GM19035 (cell line): ENCODE measurements around the gene ZNF263.
A peak's percentile ranks its signal among the peaks of the same experiment; 100 is the strongest.
"Not testable (repeated sequence)": the region's sequence is repeated elsewhere in the genome, so short reads cannot be mapped to it uniquely, and the experiment has no call there.

Source experiments
- ATAC-seq: cut with Tn5 transposase; IDR thresholded peaks from one replicate; pipeline ENCODE4 v1.9.1; 2021; ENCODE audit not compliant: unreplicated experiment

The ZNF263 gene

DNA sequence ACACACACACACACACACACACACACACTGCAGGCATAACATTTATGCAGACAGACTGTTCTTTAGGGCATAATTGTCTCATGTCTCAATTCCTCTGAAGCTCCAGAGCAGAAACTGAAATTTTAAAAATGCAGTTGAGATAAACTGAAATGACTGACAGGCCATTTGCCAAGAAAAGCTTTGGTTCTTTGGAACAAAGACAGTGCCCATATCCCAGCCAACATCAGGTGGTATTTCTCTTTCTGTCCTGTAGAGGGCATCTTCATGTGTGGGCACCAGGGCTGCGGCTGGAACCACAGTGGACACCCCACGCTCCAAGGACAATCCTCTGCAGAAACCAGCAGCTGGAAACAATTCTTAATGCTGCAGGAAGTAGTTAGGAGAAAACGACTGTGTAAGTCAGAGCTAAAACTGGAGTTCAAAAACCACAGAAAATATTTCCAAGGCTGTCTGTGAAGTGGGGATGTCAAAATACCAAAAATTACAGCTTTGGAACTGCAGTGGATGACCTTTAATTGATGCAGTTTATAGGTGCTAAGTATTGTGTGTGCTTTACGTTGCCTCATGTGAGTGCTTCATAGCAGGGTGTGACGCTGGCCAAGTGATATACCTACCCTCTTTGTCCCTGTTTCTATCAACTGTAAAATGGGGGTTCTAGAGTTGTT is 16.3 kb upstream of the ZNF263 start:
- ATAC-seq, result no peak

DNA sequence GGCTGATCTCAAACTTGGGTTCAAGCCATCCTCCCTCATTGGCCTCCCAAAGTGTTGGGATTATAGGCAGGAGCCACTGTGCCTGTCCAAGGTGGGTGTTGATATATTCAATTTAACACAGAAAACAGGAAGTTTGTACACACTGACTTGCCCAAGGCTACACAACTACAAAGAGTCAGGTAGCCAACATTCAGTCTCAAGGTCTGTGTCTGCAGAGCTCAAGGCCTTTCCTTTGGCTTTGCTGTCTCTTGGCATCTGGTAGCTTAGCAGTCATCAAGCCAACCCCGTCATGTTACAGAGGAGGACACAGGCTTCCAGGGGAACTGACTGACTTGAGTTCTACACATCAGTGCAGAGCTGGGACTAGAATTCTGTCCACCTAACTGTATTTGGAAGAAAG is 15.0 kb upstream of the ZNF263 start:
- no peak for ATAC-seq

- not testable (repeated sequence) for ATAC-seq
Measured at GRCh38 chr16:3270718-3271117, 12.6 kb upstream of the ZNF263 start.

GRCh38 chr16:3271281-3271680 is 12.0 kb upstream of the ZNF263 start:
- not testable (repeated sequence) for ATAC-seq

DNA sequence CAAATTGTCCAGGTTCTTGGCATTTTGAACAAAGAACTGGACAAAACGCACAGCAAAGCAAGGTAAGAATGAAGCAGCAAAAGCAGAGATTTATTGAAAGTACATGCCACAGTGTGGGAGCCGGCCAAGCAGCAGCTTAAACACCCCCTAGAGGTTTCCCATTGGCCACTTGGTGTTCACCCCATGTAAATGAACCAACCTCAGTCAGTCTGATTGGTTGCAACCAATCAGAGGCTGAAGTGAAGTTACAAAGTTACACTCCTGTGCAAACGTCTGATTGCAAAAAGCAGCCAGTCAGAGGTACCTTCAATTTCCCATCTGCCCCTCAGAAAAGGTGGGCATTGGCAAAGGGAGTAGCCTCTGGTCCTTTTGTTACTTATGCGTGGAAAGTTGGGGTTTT is 8.8 kb upstream of the ZNF263 start:
- no peak for ATAC-seq

DNA sequence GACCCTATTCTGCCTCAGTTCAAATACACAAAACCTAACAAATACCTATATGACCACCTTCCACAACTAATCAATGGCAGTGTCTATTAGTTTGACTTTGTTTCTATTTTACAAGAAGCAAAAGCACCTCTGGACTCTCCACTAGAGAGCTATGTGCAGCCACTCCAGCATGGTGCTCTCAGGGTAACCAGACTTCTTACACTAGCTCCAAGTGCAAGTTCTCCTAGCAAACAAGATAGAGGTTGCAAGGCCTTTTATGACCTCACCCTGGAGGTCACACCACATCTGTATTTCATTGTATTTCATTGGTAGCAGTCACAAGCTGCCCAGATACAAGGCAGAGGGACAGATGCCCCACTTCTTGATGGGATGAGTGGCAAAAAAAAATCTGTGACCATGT is 8.3 kb upstream of the ZNF263 start:
- ATAC-seq, result no peak

GRCh38 chr16:3276679-3277078 is 6.6 kb upstream of the ZNF263 start:
- no peak for ATAC-seq

GRCh38 chr16:3281222-3281820 is 2.0 kb upstream of the ZNF263 start:
- no peak for ATAC-seq

- ATAC-seq, result peak; percentile 14
Measured at GRCh38 chr16:3282103-3282729, 1.1 kb upstream of the ZNF263 start.

DNA sequence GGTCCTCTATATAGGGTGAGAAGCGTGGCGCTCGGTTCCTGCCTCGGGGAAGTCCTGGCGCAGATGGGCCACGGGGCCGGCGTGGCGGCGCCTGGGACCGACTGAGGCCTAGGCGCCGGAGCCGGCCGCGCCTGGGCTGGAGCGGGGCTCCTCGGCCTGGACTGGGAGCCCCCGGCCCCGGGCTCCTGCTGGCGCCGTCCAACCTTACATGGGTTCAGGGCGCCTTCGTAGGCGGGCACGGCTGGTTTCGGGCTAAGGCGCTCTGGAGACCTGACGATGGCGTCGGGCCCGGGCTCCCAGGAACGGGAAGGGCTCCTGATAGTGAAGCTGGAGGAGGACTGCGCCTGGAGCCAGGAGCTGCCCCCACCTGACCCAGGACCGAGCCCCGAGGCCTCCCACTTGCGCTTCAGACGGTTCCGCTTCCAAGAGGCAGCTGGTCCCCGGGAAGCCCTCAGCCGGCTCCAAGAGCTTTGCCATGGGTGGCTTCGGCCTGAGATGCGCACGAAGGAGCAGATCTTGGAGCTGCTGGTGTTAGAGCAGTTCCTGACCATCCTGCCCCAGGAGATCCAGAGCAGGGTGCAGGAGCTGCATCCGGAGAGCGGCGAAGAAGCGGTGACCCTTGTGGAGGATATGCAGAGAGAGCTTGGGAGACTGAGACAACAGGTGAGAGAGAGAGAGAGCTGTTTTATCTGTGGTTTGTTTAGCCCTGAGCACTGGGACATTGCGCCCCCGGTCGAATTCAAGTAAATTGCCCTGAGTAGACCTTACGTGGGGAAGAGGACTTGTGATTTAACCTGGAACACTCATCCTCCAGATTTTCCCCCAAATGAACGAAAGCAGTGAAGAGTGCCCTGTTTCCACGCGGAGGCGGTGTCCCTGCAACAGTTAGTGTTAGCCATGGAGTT is 504 bp downstream of the ZNF263 start:
- ATAC-seq, result peak; percentile 5

GRCh38 chr16:3285131-3285530 is 1.8 kb downstream of the ZNF263 start:
- ATAC-seq, result no peak

- ATAC-seq, result no peak
Measured at GRCh38 chr16:3289998-3290673, 6.8 kb downstream of the ZNF263 start.

- ATAC-seq, result no peak
Measured at GRCh38 chr16:3292604-3293003, 9.3 kb downstream of the ZNF263 start.

DNA sequence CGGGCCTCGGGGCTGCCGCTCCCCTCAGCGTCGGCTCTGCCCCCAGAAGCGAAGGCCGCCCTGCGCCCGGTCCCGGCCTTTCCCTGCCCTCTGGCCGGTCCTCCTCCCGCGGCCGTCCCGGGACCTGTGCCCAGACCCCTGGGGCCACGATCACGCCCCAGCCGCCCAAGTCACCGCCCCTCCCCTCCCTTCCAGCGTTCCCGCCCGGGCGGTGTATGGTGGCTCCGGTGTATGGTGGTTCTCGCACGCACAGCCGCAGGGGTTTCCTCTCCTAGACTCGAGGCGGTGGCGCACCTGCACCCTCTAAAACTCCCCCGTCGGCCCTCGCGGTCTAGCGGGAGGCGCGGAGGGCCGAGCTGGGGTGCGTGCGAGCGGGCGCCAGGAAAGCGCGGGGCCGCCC is 11.9 kb downstream of the ZNF263 start:
- ATAC-seq, result no peak

DNA sequence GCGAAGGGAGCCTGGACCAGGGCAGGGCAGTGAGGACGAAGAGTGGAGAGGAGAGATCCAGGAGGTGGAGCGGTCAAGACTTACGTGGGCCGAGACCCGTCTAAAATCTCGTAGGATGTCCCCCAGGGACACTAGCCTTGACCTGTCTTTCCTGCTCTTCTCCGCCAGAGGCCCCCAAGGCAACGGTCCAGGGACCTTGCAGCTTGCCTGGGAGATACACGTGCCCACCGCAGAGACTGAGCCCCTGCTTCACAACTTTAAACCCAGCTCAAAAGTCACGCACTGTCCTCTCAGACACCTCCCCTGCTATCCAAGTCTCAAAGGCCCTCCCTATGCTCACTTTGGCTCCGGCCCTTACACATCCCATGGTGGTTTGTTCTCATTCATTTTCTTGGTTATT is 12.5 kb downstream of the ZNF263 start:
- no peak for ATAC-seq

DNA sequence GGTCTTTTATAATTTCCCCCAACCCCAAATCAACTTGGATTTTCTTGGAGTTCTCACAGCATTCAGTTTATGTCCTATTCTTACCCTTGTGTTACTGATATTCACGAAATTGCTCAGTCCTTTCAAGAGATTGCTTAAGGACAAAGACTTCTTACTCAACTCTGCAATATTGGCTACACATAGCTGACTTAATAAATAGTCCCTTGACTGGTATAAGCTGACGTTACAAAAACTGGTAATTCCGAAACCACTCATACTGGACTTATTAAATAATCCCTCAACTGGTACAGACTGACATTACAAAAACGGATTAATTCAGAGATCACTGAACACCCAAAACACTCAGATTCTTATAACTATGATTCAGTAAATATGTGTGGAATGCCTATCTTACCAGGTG is 21.1 kb downstream of the ZNF263 start:
- ATAC-seq, result no peak

DNA sequence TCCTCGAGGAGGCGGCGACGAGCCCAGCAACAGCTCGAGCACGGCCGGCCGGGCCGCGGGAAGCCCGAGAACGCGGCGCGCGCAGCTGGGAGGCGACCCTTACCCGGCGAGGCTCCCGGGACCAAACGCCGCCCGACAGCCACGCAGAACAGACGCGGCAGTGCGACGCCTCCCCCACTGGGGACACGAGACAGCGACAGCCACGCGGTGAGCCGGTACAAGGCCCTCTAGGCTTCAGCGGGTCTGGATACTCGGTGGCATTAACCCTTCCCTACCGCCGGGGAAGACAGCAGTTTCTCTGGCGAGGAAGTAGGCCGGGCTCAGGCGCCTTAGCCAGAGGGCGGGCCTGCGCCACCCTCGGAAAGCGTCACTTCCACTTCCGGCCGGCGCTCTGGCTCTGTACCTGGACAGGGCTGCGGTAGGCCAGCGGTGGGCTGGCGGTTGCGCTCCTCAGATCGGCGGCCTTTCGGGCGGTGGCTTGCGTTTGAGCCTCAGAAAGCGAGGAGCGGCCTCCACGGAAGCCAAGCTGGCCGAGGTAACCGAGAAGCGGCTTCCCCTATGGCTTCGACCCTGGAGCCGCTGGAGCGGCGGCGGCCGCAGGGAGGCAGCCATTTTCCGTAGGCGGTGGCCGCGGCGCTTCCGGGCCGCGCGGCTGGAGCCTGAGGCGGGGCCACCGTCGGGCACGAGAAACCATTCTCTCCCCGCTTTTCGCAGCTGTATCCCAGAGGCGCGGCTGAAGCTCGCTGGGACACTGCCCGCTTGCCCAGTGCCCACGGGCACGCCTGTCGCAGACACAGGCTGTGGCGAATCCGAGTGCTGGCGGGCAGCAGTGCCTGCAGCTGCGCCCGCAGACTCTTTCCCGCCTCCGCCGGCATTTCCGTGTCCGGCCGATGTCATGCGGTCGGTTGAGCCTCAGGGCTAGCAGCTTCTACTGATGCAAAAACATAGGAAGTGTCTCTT is 22.1 kb downstream of the ZNF263 start, which contains the start of the genes TIGD7 and ZNF75A:
TSS of gene TIGD7 (minus strand) at position 322 of the 960 bp plus-strand sequence. CDS start 4,816 bp downstream, outside the sequence.
TSS of gene ZNF75A (plus strand) at position 389 of the 960 bp plus-strand sequence. CDS start 2,932 bp downstream, outside the sequence.
- ATAC-seq, result peak; percentile 97

DNA sequence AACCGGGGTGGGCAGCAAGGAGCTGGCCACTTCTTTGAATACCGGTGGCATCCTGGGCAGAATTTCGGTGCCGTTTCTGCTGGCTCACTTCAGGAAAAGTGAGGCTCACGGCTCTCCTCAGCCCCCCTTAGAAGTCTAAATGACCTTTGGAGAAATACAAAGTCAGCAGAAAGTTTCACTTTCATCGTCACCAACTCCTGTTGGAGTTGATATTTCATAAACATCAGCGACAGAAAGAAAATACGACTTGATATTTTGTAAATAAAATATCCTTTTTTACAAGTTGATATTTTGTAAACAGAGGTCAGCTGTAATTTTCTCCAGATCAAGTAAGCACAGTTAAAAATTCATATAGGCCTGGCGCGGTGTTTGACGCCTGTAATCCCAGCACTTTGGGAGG is 22.8 kb downstream of the ZNF263 start:
- no peak for ATAC-seq

DNA sequence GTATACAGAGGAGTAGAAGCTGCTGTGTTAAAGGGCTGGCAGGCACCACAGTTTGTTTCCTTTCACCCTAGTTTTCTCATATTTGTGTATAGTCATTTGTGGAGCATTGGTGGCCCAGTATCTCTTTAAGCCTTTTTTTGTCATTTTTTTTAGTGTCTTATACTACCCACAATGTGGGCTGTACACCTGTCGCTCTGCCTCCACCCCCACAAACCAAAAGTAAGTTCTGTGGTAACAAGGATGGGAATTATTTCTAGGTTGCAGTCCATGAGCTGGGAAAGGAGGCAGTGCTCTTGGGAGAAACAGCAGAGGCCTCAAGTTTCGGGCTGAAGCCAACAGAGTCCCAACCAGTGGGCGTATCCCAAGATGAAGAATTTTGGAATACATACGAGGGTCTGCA is 28.2 kb downstream of the ZNF263 start:
- no peak for ATAC-seq
